Superior temporal gyrus (tissue), 1 donor: ENCODE data around the gene RNF31.

Experiments used
- DNase-seq: peaks from one replicate; pipeline ENCODE4 v3.0.0-alpha.2; 2016; ENCODE audit errors: extremely low spot score

The RNF31 gene

GRCh38 chr14:24182110-24182882, 35.0 kb downstream of the RNF31 start:
- DNase-seq: no peak

- DNase-seq: no peak
Observed at GRCh38 chr14:24183014-24183481, 35.8 kb downstream of the RNF31 start.

- no peak for DNase-seq
Observed at GRCh38 chr14:24184104-24184970, 37.0 kb downstream of the RNF31 start.

- no peak for DNase-seq
Observed at GRCh38 chr14:24185026-24185425, 37.7 kb downstream of the RNF31 start.

- DNase-seq: no peak
Observed at GRCh38 chr14:24185741-24186140, 38.4 kb downstream of the RNF31 start.

- no peak for DNase-seq
Observed at GRCh38 chr14:24186831-24187538, 39.7 kb downstream of the RNF31 start.

GRCh38 chr14:24187539-24187915, 40.2 kb downstream of the RNF31 start:
- DNase-seq: no peak

GRCh38 chr14:24188251-24189058, 41.2 kb downstream of the RNF31 start, which contains the start of gene IPO4:
Gene IPO4, minus strand, starts transcription at chr14:24188816. Its CDS starts 29 bp downstream, at chr14:24188787.
- DNase-seq: peak; percentile 97

- DNase-seq: no peak
Observed at GRCh38 chr14:24189059-24189375, 41.7 kb downstream of the RNF31 start.

- no peak for DNase-seq
Observed at GRCh38 chr14:24189460-24189859, 42.2 kb downstream of the RNF31 start.

GRCh38 chr14:24190416-24190815, 43.1 kb downstream of the RNF31 start:
- no peak for DNase-seq

- DNase-seq: no peak
Observed at GRCh38 chr14:24192933-24193332, 45.6 kb downstream of the RNF31 start.

- no peak for DNase-seq
Observed at GRCh38 chr14:24194186-24194872, 47.0 kb downstream of the RNF31 start.

- no peak for DNase-seq
Observed at GRCh38 chr14:24194873-24195185, 47.5 kb downstream of the RNF31 start.

GRCh38 chr14:24195186-24196070, 48.1 kb downstream of the RNF31 start, which contains the start of gene TM9SF1:
Gene TM9SF1, minus strand, starts transcription at chr14:24195441. Its CDS starts 422 bp downstream, at chr14:24195019.
- DNase-seq: peak; percentile 78

GRCh38 chr14:24196071-24197055, 49.1 kb downstream of the RNF31 start:
- no peak for DNase-seq

- no peak for DNase-seq
Observed at GRCh38 chr14:24197056-24197450, 49.8 kb downstream of the RNF31 start.

GRCh38 chr14:24198814-24199524, 51.7 kb downstream of the RNF31 start:
- no peak for DNase-seq
